HG03196 (cell line): ENCODE results near the gene ACOX3.
A peak's percentile ranks its signal among the peaks of the same experiment; 100 is the strongest.
"Not testable (repeated sequence)": the region's sequence is repeated elsewhere in the genome, so short reads cannot be mapped to it uniquely, and the experiment has no call there.

Experiments used
- ATAC-seq: cut with Tn5 transposase; IDR thresholded peaks from one replicate; pipeline ENCODE4 v1.9.1; 2021; ENCODE audit not compliant: unreplicated experiment

Gene ACOX3

DNA sequence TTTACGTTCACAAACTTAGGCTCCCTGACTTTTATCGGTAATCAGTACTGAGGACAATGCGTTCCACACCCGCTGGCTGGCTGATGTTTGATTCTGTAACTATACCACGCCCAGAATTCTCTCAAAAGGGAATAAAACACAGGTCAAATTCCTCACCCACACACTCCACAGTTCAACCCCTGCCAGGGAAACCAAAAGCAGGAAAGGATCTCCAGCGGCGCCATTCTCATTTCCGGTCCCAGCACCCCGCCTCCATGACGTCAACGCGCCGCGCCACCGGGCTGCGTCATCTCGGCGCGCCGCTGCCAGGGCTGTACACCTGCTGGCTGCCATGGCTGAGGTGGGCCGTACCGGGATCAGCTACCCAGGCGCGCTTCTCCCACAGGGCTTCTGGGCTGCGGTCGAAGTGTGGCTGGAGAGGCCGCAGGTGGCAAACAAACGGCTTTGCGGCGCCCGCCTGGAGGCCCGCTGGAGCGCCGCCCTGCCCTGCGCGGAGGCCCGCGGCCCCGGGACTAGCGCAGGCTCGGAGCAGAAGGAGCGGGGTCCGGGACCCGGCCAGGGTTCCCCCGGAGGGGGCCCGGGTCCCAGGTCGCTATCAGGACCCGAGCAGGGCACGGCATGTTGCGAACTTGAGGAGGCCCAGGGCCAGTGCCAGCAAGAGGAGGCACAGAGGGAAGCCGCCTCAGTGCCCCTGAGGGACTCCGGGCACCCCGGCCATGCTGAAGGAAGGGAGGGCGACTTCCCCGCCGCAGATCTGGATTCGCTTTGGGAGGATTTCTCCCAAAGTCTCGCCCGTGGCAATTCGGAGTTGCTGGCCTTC, at the start of gene ACOX3, which contains the start of gene TRMT44:
ACOX3 (minus strand) TSS at position 232 of the 820 bp plus-strand sequence. CDS start 24,202 bp downstream, outside the sequence.
TRMT44 (plus strand) TSS at position 286 of the 820 bp plus-strand sequence; CDS start at position 332, 46 bp downstream.
- peak; percentile 94 for ATAC-seq

GRCh38 chr4:8488791-8489369, 48.4 kb upstream of the ACOX3 start:
- no peak for ATAC-seq

DNA sequence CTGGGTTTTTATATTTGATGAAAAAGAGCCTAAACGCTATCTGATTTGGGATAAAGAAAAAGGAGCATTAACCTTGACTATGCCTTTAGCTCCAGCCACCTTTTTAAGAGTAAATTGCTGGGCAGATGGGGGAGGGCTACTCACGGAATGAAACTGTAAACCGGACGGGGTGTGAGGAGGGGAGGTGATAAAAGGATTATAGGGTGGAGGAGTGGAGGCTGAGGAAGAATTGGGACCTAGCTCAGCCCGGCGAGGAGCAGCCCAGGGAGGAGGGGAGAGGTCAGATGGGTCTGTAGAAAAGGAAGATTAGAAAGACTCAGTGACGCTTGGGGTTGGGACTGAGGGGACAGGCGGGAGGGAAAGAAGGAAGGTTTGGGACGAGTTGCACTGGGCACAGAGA, 46.1 kb upstream of the ACOX3 start:
- ATAC-seq, result not testable (repeated sequence)

GRCh38 chr4:8480221-8480620, 39.7 kb upstream of the ACOX3 start:
- ATAC-seq, result no peak

GRCh38 chr4:8478801-8479744, 38.5 kb upstream of the ACOX3 start:
- ATAC-seq, result no peak

DNA sequence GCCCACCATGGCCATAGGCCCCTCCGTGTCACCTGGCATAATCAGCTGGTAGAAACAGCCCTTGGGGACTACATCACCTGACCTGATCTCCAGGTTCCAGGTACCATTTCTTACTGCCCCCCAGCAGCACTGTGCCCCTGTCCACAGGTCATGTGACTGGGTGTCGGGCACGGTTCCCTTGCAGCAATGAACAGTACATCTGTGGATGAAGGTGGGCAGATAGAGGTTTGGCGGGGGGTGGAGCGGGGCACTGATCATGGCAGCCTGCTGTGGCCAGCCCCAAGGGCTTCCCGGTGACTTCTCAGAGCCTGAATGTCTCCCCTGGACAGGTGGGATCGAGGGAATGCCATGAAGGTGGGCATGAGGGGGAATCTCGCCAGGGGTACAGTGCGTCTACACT, 37.8 kb upstream of the ACOX3 start:
- ATAC-seq, result no peak

DNA sequence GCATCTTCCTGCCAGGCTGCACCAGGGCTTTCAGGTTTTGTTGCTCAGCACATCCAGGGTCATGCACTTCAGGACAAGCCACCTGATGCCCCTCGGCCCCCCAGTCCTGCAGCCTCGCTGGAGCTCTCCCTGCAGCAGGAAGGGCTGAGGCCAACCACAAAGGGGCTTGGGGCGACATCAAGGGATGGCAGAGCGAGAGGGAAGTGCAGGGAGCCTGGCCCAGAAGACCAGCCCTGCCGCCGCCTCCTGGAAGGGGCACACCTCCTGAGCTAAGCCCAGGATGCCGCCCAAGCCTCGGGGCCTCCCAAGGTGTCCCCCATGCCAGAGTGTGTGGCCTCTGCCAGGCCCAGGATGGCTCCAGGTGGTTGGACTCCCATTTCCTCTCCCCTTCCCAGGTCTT, 37.2 kb upstream of the ACOX3 start:
- no peak for ATAC-seq

DNA sequence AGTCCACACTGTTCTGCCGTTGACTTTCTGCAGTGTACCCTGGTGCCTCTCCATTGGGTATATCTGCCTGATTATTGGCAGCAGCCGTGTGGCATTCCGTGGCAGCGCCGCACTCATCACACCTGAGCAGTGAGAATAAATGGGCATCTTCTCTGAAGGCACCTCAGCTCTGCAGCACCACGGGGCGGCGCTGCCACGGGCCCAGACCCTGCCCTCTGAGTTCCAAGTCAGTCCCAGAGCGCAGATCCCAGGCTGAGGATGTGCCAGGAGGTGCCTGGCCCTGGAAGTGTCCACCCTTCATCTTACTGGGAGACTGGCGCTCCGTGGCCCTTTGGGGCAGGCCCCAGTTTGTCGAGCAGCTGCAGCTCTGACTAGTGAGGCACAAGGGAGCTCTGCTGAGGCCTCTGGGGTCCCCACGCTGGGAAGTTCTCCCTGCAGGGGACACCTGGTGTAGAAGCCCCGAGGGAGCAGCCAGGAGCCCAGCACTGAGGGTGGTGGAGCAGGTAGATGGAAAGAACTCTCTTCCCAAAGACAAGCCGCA, 36.6 kb upstream of the ACOX3 start:
- ATAC-seq, result no peak

DNA sequence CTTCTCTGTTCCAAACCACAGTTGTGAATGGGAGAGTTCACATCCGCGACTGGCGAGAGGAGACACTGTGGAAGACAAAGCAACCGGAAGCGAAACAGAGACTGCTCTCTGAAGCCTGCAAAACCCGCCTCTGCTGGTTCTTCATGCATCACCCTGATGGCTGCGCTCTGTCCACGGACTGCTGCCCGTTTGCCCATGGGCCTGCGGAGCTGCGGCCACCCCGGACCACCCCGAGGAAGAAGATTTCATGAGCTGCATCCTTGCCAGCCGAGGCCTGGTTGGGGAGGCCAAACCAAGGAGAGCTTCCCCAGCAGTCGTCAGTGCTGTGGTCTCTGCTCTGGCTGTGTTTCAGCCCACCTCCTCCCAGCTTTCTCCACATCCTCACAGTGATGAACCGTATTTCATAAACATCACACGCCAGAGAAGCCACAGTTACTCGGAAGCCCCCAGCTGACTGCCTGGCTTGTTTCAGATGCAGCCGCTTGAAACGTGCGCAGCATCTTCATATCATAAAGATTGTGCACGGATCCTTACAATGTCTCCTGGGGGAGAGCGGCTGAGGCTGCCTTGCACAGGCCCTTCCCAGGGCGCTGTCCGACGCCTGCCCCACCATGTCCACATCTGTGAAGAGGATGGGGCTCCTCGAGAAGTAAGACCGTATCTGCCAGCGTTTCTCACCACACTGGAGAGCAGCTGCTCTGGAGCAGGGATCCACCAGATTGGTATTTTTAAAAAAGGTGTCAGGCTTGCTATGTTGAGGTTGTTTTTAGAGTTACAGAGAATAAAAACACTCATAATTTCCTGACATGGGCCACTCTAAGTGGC, 35.4 kb upstream of the ACOX3 start:
- no peak for ATAC-seq

- ATAC-seq, result no peak
Measured at GRCh38 chr4:8474856-8475255, 34.3 kb upstream of the ACOX3 start.

DNA sequence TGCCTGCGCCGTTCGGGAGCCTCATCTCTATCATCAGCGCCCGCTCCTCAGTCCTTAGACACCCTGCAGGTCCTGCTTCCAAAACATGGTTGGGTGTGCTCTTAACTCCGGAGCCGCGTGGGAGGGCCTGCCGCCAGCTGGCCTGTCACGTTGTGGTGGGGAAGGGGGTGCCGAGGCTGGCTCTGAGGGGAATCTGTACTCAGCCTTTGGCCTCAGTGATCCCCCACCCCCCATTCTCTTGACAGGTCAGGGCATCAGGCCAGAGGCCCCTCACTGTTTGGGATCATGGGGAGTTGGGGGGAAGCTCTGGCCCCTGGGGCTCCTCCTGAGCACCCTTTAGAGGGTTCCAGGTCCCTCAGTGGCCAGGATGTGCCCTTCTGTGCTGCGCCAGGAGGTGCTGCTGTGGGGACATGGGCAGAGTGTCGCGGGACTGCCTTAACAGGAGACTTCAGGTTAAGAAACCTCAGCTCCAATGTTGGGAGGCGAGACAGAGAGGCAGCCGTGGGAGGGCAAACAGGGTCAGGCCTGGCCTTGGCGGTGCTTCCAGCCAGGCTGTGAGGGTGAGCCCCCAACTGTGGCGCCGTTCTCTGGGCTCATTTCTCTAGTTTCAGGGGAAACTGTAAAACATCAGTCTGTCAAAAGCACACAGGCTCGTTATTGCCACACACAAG, 33.5 kb upstream of the ACOX3 start:
- no peak for ATAC-seq

- ATAC-seq, result no peak
Measured at GRCh38 chr4:8473198-8473919, 32.8 kb upstream of the ACOX3 start.

GRCh38 chr4:8472689-8473197, 32.2 kb upstream of the ACOX3 start:
- ATAC-seq, result no peak

DNA sequence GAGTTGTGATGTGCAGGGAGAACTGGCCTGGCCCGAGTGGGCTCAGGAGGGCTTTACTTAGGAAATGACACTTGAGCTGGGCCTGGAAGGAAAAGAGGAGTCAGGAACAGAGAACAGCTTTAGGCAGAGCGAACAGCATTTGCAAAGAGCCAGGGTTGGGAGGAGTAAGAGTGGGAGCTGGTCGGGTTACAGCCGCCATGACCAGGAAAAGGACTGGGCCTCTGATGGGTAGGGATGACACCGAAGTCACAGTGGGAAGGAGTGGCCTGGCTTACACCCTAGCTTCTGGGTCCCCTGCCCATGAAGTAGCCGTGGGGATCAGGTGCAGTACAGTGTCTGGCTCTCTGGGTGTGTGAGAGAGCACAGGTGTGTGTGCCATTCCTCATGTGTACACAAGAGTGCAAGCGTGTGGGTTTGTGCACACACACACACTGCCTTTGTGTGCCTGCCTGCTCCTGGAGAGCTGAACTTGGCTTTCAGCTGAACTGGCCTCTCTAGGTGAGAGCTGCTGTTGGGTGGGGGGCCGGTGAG, 31.7 kb upstream of the ACOX3 start:
- no peak for ATAC-seq

DNA sequence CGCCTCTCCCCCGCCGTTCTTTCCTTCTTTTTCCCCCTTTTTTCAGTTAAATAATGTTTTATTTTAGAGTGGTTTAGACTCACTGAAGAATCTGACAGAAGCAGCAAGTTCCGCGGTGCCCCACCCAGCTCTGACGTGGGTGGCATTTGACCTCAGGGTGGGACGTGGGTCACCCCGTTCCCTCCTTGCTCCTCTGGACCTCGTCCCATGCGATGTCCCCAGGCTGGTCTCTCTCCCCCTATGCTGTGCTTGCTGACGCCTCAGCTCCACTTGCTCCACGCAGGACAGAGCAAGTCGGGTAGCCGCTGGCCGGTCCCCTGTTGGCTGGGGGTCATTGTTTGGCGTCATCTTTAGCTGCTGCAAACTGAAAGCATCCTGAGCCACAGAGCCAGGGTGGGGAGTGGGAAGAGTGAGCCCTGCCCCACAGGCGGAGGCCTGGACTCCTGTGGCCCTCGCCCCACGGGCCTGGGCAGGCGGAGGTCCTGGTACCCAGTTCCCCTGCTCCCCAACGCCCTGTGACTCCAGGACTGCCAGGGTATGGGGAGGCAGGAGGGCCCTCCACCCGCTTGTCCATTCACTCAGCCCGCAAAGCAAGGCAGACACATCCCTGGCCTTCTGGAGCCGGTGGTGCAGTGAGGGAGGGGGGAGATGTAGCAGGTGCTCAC, 30.8 kb upstream of the ACOX3 start:
- ATAC-seq, result no peak

- ATAC-seq, result no peak
Measured at GRCh38 chr4:8470451-8471024, 30.0 kb upstream of the ACOX3 start.

DNA sequence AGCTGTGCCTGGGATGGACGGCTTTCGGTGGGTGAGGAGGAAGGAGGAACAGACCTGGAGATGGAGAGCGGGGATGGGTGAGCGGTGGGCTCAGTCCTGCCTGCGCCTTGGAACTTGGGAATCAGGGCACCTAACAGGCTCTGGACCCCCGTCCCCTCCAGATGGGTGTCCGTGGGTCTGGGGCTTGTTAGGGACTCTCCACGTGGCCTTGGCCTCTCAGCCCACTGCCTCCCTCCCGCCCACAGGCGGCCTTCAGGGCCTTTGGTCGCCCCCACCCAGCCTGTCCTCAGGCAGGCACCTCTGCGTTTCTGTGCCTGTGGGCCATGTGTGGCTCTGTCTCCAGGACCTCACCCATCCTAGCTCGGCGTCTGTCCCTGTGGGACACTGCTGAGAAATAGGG, 29.0 kb upstream of the ACOX3 start:
- ATAC-seq, result no peak
